Endothelial cell of umbilical vein (primary cell): Measurements from ENCODE around the gene XPA.

Experiments
- CTCF ChIP-seq, 2 donors: IDR thresholded peaks; 1 replicate in 1 of 2; 2 replicates in 1 of 2; pipeline ENCODE4 v1.5.1; 2011; ENCODE audit warnings: low read length in 2 of 2, mild to moderate bottlenecking in 2 of 2, moderate library complexity in 2 of 2, control low read depth in 1 of 2, inconsistent platforms in 1 of 2, low read depth in 1 of 2; ENCODE audit not compliant: insufficient read depth in 1 of 2; ENCODE audit errors: extremely low read depth in 1 of 2
- EZH2 ChIP-seq: IDR thresholded peaks from 2 replicates; pipeline ENCODE4 v1.6.1; 2012; ENCODE audit warnings: borderline replicate concordance, low read depth, mild to moderate bottlenecking, moderate library complexity, low read length, inconsistent platforms; ENCODE audit not compliant: severe bottlenecking
- POLR2A ChIP-seq: IDR thresholded peaks from 2 replicates; pipeline ENCODE4 v1.6.1; 2012; ENCODE audit warnings: low read depth, mild to moderate bottlenecking, control low read depth, low read length

GRCh38 chr9:97703437-97704344 lies 6.6 kb upstream of the XPA start:
- no peak for TF ChIP-seq CTCF (IDR thresholded peaks at IDR 0.05; ENCODE audit: extremely low read depth in 1 of 2, insufficient read depth in 1 of 2, low read depth in 1 of 2, low read length in 2 of 2)
- TF ChIP-seq EZH2, result no peak
- TF ChIP-seq POLR2A, result no peak
